Measurements from ENCODE around the gene TRIM28.

- TF ChIP-seq ELF4 (CRISPR knock-in tag; IDR thresholded peaks at IDR 0.05) = no peak
- no peak for TF ChIP-seq RB1 (IDR thresholded peaks at IDR 0.05; ENCODE audit: low read depth)
- TF ChIP-seq EGR1 (conservative IDR thresholded peaks at IDR 0.05) = no peak
- no peak for TF ChIP-seq ZBTB7A (IDR thresholded peaks at IDR 0.05; ENCODE audit: borderline replicate concordance, control insufficient read depth, low read depth, low read length)
- no peak for TF ChIP-seq SMAD2 (IDR thresholded peaks at IDR 0.05; ENCODE audit: low read depth, low read length)
Observed at GRCh38 chr19:58536852-58537798, 6.7 kb upstream of the TRIM28 start.

Data from K562 (cell line).